Activated CD4-positive, CD25-positive, alpha-beta regulatory T cell treated with anti-CD3 and anti-CD28 coated beads, Interleukin-2, amount 50 U/mL, for 72 hours (primary cell): ENCODE results near the gene GSTCD.
"Not testable (repeated sequence)": the region's sequence is repeated elsewhere in the genome, so short reads cannot be mapped to it uniquely, and the experiment has no call there.

Experiments
- DNase-seq: peaks from one replicate; pipeline ENCODE4 v3.0.0; 2021

Gene GSTCD

DNA sequence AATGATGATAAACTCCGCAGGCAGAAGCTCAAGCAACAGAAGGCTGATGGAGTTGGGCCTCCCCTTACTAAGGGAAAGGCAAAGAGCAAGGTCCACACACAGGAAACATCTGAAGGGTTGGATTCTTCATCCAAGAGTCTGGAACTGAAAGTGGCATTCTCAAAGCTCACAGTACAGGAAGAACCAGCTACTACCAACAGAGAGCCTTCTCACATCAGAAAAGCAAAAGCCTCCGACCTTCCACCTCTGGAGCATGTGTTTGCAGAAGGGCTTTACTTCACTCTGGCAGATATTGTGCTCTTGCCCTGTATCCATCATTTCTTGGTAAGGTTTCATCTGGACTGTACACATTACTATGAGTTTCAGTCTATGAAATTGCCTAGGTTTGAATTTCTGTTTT is 10.6 kb downstream of the GSTCD start:
- no peak for DNase-seq

DNA sequence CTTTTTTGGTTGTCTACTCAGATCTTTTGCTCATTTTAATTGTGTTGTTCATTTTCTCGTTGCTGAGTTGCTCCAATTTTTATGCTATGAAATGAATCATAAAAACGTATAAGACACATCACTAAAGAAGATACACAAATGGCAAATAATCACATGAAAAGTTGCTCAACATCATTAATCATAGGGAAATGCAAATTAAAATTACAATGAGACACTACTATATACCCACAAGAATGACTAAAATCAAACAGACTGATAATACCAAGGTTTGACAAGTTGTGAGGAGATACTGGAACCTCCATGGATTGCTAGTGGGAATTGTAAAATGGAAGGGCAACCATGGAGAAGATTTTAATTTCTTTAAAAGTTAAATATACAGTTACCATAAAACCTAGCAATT is 17.0 kb downstream of the GSTCD start:
- no peak for DNase-seq

DNA sequence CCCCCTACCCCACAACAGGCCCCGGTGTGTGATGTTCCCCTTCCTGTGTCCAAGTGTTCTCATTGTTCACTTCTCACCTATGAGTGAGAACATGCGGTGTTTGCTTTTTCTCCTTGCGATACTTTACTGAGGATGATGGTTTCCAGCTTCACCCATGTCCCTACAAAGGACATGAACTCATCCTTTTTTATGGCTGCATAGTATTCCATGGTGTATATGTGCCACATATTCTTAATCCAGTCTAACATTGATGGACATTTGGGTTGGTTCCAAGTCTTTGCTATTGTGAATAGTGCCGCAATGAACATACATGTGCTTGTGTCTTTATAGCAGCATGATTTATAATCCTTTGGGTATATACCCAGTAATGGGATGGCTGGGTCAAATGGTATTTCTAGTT is 21.3 kb downstream of the GSTCD start:
- not testable (repeated sequence) for DNase-seq

DNA sequence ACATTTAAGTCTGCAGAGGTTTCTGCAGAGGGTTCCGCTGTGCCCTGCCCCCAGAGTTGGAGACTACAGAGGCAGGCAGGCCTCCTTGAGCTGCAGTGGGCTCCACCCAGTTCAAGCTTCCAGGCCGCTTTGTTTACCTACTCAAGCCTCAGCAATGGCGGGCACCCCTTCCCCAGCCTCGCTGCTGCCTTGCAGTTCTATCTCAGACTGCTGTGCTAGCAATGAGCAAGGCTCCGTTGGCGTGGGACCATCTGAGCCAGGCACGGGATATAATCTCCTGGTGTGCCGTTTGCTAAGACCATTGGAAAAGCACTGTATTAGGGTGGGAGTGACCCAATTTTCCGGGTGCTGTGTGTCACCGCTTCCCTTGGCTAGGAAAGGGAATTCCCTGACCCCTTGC is 26.6 kb downstream of the GSTCD start:
- DNase-seq = not testable (repeated sequence)

DNA sequence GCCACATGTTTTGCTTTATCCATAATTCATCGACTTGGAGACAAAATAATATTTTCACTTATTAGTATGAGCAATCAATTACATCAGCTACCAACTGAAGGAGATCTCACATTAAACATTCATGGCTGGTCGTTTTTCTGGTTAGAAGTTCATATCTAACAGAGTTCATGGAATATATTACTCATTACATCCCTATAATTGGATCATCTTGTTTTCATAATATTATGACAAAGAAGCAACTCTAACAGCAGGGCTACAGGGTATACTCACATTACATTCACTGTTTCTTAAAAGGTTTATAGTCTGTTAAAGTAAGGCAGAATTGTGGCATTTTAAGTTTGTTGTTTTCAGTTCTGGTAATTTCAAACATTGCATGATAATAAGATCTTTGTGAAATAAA is 33.0 kb downstream of the GSTCD start:
- DNase-seq = no peak

DNA sequence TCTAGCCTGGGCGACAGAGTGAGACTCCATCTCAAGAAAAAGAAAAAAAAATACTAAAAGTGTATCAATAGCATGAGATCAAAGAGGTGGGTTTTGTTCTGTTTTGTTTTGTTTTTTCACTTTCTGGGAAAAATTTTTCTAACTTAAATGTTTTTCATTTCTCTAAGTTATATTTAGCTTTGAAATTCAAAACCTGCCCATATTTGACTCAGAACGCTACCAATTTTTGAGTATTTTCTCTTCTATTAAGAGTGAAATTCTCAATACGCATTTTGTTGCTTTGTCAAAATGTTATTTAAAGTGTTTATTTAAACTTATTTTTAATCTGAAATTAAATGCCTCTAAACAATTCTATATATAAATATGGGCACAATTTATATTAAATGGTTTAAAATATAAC is 39.6 kb downstream of the GSTCD start:
- no peak for DNase-seq

DNA sequence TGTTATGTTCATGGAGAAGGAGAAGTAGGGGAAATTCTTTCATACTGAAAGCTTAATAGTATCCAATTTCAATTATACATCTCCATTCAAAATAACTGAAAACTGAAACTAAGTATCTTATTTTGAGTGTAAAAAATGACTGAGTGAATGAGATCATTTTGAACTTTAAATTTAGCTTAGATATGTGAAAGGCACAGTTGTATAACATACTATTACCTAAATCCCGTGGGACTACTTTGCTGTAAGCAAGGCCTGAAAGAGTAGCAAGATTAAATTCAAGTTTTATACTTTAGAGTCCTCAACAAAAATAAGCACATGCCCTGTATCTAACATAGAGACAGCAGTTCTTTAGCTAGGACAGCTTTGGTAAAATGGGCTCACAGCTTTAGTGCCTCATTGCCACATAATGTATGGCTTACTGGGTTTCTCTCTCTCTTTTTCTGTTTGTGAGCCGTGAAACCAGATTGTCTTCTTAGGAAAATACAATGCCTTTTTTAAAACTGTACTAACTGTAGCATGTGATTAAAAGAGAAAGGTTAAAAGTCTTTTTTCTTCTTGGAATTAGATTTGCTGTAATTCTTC is 43.2 kb downstream of the GSTCD start:
- DNase-seq = no peak

DNA sequence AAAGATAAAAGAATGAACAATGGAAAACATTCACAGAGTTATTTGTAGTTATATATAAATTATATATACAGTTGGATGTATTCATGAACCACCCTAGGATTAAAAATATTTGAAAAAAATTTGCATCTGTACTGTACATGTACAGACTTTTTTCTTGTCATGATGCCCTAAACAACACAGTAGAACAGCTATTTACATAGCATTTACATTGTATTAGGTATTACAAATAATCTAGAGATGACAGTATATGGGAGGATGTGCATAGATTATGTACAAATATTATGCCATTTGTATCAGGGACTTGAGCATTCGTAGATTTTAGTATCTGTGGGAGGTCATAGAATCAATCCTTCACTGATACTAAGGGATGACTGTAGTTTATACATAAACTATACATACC is 44.8 kb downstream of the GSTCD start:
- DNase-seq = no peak

DNA sequence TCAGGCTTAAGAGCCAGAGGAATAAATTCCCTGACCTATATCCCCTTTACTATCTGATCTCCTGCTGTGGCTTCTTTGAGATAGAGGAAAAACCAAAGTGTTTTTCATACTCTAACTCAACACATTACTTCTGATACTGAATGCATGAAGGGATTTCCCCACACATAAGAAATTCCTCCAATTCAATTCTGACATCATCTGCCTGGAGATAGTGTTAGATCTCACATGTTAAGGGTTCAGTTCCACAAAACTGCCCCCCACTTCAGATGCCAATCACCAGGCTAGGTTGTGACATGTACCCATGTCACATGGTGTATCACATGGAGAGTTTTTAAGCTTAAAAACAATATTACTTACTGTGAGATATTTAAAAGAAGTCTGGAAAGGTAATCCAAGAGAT is 46.8 kb downstream of the GSTCD start:
- DNase-seq = no peak

DNA sequence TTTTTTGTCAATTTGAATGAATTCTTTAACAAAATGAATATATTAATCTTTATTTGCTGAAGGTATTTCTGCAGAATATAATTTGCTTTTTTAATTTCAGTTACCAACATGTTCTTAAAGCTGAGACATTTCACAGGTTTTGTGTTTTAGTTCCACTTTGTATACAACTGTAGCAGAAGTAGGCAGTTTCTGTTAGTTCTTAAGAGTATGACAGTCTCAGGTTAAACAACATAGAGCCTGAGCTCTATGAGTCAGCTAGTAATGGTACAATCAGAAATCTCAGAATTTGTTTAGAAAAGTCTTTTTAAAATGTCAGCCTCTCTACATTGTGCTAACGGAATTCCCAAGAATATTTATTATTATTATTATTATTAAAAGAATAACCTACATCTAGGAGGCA is 50.4 kb downstream of the GSTCD start:
- no peak for DNase-seq

DNA sequence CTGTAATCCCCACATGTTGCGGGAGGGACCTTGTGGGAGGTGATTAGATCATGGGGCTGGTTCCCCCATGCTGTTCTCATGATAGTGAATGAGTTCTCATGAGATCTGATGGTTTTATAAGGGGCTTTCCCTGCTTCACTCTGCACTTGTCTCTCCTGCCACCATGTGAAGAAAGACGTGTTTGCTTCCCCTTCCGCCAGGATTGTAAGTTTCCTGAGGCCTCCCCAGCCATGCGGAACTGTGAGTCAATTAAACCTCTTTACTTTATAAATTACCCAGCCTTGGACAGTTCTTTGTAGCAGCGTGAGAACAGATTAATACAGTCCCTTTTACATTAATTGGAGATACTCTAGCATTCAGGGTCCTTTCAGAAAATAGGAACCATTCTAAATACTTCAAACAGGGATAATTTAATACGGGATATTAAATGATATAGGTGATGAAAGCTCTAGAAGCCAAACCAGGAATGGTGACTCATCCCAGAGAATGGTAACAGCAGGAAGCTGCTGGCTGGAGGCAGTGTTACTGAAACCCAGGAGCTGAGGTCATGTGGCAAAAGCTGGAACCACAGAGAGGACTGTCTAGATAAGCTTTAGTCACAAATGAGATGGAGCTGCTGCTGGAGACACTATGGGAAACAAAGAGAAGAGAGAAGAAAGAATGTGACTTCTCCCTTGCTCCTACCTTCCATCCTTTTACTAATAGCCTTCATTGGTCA is 57.3 kb downstream of the GSTCD start:
- DNase-seq = no peak

DNA sequence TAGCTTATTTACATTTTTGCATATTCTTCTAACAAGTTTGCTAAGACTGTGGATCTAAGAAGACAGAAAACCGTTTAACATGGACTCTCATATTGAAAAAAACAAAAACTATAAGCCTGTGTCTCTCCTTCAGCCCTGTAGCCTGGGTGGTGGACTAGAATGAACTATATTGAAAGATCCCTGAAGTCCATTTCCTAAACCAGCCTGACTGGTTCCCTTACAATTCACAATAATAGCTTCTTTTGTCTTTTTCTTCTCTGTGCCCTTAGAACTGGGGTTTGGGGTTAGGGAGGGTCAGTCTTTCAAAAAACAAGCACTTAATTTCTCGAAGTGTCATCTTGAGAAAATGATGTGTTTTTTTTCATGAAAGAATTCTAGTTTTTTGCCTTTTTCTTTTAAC is 59.0 kb downstream of the GSTCD start:
- DNase-seq = no peak

DNA sequence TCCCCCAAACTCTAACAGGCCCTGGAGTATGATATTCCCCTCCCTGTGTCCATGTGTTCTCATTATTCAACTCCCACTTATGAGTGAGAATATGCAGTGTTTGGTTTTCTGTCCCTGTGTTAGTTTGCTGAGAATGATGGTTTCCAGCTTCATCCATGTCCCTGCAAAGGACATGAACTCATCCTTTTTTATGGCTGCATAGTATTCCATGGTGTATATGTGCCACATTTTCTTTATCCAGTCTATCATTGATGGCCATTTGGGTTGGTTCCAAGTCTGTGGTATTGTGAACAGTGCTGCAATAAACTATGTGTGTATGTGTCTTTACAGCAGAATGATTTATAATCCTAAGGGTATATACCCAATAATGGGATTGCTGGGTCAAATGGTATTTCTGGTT is 61.9 kb downstream of the GSTCD start:
- DNase-seq = not testable (repeated sequence)

DNA sequence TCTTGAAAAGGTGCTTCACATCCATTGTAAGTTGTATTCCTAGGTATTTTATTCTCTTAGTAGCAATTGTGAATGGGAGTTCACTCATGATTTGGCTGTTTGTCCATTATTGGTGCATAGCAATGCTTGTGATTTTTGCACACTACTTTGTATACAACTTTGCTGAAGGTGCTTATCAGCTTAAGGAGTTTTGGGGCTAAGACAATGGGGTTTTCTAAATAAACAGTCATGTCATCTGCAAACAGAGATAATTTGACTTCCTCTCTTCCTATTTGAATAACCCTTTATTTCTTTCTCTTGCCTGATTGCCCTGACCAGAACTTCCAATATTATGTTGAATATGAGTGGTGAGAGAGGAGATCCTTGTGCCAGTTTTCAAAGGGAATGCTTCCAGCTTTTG is 63.5 kb downstream of the GSTCD start:
- DNase-seq = not testable (repeated sequence)

DNA sequence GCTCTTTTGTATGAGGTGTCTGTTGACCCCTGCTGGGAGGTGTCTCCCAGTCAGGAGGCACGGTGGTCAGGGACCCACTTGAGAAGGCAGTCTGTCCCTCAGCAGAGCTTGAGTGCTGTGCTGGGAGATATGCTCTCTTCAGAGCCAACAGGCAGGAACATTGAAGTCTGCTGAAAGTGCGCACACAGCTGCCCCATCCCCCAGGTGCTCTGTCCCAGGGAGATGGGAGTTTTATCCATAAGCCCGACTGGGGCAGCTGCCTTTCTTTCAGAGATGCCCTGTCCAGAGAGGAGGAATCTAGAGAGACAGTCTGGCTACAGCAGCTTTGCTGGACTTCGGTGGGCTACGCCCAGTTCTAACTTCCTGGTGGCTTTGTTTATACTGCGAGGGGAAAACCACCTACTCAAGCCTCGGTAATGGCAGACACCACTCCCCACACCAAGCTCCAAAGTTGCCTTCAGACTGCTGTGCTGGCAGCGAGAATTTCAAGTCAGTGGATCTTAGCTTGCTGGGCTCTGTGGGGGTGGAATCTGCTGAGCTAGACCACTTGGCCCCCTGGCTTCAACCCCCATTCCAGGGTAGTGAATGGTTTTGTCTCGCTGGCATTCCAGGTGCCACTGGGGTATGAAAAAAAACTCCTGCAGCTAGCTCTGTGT is 67.3 kb downstream of the GSTCD start:
- not testable (repeated sequence) for DNase-seq

DNA sequence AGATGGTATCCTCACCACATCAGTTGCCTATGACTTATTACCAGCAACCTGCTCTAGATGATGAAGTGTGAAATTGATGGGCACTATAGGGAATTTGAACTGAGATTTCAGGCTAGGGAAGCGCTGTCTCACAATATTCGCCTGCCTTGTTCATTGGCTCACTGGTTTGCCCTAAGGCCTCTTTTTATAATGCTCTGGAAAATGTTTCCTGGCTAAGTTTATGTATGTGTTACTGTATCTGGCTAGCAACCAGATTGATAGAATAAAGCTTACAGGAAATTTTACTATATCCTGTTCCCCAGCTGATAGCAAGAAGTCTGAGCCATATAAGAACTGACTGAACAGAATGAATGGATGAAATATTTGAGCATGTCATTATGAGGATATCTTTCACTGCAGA is 71.6 kb downstream of the GSTCD start:
- no peak for DNase-seq

DNA sequence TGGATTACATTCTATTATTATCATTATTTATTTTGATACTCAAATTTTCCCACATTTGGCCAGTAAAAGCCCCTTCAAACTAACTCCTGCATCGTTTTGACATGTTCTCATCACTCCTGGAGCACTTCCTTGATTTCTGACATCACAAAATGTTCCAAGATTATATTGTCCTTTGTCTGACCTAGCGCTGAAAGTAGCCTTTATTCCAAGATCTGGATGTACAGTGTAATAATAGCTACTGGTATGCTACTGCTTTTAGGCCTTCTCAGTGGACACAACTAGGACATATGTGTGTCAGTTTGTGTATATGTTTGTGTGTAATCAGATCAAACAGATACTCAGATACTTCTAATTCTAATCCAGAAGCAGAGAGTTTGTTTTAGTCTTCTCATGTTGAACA is 76.2 kb downstream of the GSTCD start:
- no peak for DNase-seq

DNA sequence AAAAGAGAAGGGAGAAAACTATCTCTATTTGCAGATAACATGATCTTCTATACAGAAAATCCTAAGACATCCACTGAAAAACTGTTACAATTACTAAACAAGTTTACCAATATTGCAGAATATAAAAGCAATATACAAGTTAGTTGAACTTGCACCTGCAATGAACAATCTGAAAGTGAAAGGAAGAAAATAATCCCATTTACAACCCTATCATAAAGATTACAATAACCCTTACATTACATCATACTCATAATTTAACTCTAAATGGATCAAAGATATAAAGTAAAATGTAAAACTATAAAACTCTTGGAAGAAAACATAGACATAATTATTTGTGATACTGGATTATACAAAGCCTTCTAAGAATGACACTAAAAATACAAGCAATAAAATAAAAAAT is 77.2 kb downstream of the GSTCD start:
- DNase-seq = no peak

DNA sequence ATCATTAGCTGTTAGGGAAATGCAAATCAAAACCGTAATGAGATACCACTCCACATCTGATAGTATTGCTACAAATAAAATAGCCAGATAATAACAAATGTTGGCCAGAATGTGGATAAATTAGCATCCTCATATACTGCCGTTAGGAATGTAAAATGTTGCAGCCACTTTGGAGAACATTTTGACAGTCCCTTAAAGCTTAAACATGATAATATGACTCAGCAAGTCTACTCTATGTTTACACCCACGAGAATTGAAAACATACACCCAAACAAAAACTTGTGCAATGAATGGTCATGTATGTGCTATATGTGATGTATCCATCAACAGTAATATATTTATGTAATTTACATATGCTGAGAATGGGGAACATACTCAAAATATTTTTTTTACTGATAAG is 78.2 kb downstream of the GSTCD start:
- no peak for DNase-seq

DNA sequence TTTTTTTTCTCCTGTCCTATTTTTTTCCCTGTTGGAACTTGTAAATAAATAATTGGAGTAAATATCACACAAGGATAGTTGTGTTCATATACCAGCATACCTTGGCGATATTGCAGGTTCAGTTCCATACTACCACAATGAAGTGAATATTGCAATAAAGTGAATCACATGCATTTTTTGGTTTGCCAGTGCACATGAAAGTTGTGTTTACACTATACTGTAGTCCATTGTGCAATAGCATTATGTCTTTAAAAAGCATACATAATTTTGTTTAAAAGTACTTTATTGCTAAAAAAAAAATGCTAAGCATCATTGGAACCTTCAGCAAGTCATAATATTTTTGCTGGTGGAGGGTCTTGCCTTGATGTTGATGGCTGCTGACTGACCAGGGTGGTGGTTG is 88.6 kb downstream of the GSTCD start:
- DNase-seq = no peak

DNA sequence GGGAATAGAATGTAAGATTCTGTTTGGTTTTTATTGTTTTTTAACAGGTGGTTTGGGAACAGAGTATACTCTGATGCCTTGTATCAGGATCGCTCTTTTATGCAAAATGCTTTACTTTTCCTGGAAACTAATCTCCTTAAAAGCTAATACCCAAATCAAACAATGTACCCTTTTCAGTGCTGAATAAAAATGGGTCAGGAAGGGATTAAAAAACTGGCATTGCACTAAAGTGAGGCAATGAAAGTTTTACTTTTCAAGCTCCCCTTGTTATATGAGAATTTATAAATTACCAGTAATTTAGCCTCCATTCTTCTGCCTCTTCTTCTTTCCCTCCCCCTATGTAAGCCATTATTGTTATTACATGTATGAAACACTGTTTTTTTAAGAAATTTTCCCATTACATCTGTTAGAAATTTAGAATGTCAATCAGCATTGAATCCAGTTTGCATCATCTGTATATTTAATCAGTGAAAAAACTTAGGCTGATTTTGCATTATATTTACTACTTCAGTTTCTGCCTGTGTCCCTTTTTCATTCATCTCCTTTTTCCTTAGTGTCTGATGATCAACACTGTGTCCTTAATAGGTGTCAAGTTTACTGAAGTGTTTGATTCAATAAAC is 97.0 kb downstream of the GSTCD start:
- no peak for DNase-seq

DNA sequence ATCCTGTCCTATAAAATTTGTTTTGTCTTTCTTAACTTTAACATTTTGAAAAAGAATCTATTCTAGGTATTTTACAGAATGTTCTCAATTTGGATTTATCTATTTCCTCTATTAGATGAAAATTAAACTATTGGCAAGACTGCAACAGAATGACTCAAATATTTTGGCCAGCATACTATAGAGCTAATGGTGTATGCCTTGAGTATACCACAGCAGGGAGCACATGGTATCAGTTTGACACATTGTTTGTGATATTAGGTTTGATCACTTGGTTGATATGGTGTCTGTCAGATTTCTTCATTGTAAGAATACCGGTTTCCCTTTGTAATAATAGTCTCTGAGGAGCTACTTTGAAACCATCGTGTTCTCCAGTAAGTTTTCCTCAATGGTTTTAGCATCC is 98.9 kb downstream of the GSTCD start:
- DNase-seq = no peak

DNA sequence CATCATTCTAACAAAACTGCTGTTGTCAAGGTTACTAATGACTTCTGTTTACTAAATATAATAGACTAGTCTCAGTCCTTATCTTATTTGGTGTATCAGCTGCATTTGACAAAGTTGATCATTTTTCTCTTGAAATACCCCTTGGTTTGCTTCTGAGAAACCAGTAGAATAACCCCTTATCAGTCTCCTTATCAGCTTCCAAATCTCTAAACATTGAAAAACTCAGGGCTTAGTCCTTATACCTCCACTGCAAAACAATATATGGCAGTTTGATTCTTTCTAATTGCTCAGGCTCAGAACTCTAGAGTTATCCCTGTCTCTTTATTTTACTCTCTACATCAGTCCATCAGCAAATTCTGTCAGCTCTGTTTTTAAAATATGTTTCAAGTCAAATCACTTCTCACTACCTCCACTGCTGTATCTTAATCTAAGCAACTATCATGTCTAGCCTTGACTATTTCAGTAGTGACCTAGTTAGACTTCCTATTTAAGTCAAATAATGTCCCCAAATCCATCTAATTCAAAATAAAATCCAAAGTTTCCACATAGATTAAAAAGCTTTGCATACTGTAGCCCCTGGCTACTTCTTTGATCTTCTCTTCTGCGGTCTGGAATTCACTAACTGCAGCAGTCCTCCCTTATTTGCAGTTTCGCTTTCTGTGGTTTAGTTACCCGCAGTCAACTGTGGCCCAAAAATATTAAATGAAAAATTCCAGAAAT is 99.6 kb downstream of the GSTCD start:
- DNase-seq = no peak

DNA sequence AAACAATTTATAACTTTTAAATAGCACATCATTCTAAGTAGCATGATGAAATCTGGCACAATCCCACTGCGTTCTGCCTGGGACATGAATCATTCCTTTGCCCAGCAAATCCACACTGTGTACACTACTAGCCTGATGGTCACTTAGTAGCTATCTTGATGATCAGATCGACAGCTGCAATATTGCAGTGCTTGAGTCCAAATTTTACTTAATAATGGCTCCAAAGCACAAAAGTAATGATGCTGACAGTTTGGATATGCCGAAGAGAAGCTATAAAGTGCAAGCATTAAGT is 100.1 kb downstream of the GSTCD start:
- no peak for DNase-seq
